ENCODE data around the gene TNRC6B.
A peak's percentile ranks its signal among the peaks of the same experiment; 100 is the strongest.
"Not testable (repeated sequence)": the region's sequence is repeated elsewhere in the genome, so short reads cannot be mapped to it uniquely, and the experiment has no call there.

The TNRC6B gene

DNA sequence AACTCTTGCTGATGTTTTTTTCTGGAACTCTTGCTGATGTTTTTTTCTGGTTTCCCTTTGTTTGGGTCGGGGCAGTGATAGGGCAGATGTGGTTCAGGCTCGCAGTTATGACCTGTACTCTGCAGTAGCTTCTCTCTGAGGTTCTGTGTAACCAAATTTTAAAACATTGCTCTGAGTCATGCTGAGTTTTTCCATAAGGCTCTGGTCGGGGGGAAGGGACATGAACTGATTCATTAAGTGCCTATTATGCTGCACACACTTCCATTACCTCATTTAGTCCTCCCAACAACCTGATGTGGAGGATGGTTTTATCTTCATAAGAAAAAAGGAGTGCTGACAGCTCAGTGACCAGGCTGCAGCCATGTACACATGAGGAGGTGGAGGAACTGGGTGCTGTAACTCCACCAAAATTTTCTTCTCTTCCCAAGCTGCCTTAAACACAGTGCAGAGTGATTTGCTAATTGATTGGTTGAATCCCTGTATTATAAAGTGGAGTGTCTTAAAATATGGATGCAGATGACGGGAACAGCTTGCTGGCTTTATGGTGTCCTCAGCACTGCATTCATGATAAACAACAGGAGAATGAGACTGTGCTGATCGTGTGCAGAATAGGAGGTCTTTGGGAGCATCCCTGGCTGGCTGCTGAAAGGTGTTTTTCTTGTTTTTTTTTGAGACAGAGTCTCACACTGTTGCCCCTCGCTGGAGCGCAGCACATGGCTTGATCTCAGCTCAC lies 19.1 kb downstream of the TNRC6B start:
- Mint-ChIP-seq H3K4me3 (peak overlapping the region; percentile 30), H3K27ac (peak overlapping the region; percentile 87), H3K9me3 (no peaks in the 10 kb centered on the region), H3K36me3 (peaks cover 5% of the 10 kb centered on the region), H3K4me1 (peaks cover 69% of the 10 kb centered on the region)
- ATAC-seq = peak; percentile 97
- DNase-seq (ENCODE audit: low spot score in 2 of 2) = no peak

DNA sequence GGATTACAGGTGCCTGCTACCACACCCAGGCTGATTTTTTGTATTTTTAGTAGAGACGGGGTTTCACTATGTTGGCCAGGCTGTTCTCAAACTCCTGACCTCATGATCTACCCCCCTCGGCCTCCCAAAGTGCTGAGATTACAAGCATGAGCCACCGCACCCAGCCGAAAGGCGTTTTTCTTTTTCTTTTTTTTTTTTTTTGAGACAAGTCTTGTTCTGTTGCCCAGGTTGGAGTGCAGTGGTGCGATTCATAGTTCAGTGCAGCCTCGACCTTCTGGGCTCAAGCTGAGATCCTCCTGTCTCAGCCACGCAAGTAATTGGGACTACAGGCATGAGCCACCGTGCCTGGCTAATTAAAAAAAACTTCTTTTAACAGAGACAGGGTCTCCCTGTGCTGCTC lies 19.7 kb downstream of the TNRC6B start:
- H3K4me3 Mint-ChIP-seq = peak overlapping the region; percentile 30
- not testable (repeated sequence) for H3K36me3 Mint-ChIP-seq; H3K9me3 Mint-ChIP-seq; ATAC-seq; DNase-seq (ENCODE audit: low spot score in 2 of 2)
- H3K4me1 Mint-ChIP-seq = peaks cover 65% of the 10 kb centered on the region
- peak overlapping the region; percentile 87 for H3K27ac Mint-ChIP-seq

DNA sequence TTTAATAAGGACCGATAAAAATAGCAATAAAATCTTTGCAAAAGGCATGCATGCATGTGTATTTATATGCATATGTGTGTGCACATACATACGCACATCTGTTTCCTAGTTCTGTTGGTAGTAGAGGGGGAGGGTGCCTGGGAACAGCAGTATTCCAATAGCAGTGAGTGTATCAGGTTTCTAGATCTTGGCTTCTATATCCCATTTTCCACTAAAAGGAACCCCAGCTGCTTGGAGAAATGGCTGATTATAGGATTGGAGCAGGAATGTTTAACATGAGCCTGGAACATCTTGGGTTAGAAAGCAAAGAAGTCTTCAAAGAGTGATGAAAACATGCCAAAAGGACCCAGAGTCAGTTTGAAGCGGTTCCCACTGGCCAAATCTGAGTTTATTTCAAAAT lies 21.0 kb downstream of the TNRC6B start:
- no peak for ATAC-seq
- no peak for DNase-seq (ENCODE audit: low spot score in 2 of 2)
- Mint-ChIP-seq H3K9me3 (no peaks in the 10 kb centered on the region), H3K27ac (no peak overlapping the region), H3K36me3 (peaks cover 5% of the 10 kb centered on the region), H3K4me3 (no peak overlapping the region), H3K4me1 (peaks cover 65% of the 10 kb centered on the region)

DNA sequence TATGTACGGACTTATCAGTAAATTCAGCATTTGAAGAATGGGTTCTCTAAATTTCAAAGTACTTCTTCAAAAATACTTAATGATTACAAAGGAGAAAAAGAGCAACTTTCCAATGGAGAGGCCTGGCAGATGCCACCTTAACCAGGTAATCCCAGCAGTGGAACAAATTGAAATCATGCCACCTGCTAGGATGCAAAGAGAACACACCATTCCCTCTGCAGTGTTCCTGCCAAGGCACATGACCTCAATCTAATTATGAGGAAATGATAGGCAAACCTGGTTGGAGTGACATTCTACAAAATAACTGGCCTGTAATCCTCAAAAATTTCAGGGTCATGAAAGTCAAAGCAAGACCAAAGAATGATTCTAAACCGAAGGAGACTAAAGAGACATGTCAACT lies 21.5 kb downstream of the TNRC6B start:
- Mint-ChIP-seq H3K4me1 (peaks cover 65% of the 10 kb centered on the region), H3K9me3 (no peaks in the 10 kb centered on the region), H3K4me3 (no peak overlapping the region), H3K27ac (peak overlapping the region; percentile 58), H3K36me3 (peaks cover 5% of the 10 kb centered on the region)
- DNase-seq (ENCODE audit: low spot score in 2 of 2) (no peak), ATAC-seq (no peak)

DNA sequence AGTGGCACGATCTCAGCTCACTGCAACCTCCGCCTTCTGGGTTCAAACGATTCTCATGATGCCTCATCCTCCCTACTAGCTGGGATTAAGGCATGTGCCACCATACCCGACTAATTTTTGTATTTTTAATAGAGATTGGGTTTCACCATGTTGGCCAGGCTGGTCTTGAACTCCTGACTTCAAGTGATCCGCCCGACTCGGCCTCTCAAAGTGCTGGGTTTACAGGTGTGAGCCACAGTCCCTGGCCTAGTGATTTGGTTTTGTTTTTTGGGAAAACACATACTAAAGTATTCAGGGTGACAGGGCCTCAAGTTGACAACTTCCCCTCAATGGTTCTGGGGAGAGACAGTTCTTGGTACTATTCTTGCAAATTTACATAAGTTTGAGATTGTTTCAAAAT lies 22.1 kb downstream of the TNRC6B start:
- no peaks in the 10 kb centered on the region for H3K9me3 Mint-ChIP-seq
- H3K36me3 Mint-ChIP-seq = peaks cover 5% of the 10 kb centered on the region
- peaks cover 65% of the 10 kb centered on the region for H3K4me1 Mint-ChIP-seq
- DNase-seq (ENCODE audit: low spot score in 2 of 2) = no peak
- no peak overlapping the region for H3K4me3 Mint-ChIP-seq
- peak overlapping the region; percentile 58 for H3K27ac Mint-ChIP-seq
- no peak for ATAC-seq

DNA sequence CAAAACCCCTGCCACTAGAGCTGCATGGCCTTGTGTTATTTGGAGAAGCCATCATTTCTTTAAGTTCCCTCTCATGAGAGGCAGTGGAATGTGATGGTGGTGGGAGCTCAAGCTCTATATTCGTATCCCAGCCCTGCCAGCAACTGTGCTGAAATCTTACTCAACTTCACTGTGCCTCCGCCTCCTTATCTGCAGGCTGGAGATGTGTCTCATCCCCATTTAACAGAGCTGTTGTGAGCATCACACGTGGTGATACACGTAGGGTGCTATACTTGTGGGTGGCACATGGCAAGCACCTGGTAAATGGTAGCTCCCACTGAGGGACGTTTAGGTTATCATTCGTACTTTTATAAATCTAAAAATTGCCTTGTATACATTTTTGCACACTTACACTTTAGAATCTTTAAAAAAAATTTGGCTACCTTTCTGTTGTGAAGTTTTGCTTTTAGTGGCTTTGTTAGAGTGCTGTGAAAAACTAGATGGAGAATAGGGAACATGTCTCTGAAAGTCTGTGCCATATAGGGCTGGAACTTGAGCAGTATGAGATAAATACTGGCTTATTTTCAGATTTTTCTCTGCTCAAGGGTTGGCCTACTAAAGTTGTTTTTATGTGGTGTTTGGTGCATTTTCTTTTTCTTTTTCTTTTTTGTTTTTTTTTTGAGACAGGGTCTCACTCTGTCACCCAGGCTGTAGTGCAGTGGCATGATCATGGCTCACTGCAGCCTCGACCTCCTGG lies 23.2 kb downstream of the TNRC6B start:
- no peak overlapping the region for H3K4me3 Mint-ChIP-seq
- DNase-seq (ENCODE audit: low spot score in 2 of 2) (no peak), ATAC-seq (peak; percentile 60)
- H3K4me1 Mint-ChIP-seq = peaks cover 63% of the 10 kb centered on the region
- peak overlapping the region; percentile 23 for H3K27ac Mint-ChIP-seq
- H3K9me3 Mint-ChIP-seq = no peaks in the 10 kb centered on the region
- H3K36me3 Mint-ChIP-seq = peaks cover 5% of the 10 kb centered on the region

DNA sequence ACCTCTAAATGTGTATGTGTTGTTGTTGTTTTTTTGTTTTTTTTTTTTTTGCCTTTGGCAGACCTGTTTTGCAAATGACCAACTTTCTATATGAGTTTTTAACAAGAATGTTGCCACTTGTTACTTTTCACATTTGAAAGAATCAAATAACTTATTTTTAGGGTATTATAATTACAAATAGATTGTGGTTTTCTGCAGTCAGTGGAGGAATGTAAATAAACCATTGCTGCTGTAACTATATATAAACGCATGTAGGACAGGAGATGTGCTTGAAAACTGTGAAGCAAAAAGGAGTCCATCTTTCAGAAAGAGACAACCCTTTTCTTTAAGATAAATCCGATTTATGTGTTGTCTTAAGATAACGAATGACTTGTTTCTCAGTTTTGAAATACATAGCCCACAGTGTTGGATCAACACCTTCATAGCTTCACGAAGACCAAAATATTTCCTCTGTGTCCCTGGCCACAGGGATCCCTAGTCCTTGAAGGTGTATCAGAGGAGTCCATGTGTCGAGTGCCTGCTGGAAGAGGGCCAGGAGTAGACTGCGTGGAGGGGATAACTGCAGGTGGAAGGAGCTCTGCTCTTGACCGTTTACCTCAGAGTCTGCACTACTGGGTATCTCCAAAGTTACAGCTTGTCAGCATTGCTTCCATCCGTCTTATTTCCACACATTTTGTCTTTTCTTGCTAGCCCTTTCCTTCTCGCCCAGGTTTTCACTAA lies 24.7 kb downstream of the TNRC6B start:
- Mint-ChIP-seq H3K36me3 (no peaks in the 10 kb centered on the region), H3K4me1 (peaks cover 50% of the 10 kb centered on the region), H3K27ac (peak overlapping the region; percentile 71), H3K4me3 (no peak overlapping the region), H3K9me3 (no peaks in the 10 kb centered on the region)
- DNase-seq (ENCODE audit: low spot score in 2 of 2) (no peak), ATAC-seq (no peak)

DNA sequence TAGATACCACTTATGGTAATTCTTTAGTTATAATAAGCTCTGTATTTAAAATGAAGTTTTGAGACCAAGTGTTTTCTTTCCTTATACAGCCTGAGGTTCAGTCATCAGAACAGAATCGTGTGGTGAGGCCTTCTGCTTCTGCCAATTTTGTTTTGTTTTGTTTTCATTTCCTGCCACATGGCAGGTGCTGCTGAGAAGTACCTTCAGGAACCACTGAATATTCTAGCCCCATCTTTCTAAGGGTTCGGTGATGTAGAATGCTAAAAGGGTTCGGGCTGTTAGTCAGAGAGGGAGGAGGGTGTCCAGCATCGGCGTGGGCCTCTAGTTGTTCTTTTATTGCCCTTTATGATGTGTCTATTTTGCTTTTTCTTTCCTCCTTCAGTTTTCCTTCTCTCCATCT lies 25.8 kb downstream of the TNRC6B start:
- peak overlapping the region; percentile 41 for H3K4me3 Mint-ChIP-seq
- no peaks in the 10 kb centered on the region for H3K36me3 Mint-ChIP-seq
- no peaks in the 10 kb centered on the region for H3K9me3 Mint-ChIP-seq
- peaks cover 51% of the 10 kb centered on the region for H3K4me1 Mint-ChIP-seq
- ATAC-seq (peak; percentile 94), DNase-seq (ENCODE audit: low spot score in 2 of 2) (no peak)
- H3K27ac Mint-ChIP-seq = peak overlapping the region; percentile 71

DNA sequence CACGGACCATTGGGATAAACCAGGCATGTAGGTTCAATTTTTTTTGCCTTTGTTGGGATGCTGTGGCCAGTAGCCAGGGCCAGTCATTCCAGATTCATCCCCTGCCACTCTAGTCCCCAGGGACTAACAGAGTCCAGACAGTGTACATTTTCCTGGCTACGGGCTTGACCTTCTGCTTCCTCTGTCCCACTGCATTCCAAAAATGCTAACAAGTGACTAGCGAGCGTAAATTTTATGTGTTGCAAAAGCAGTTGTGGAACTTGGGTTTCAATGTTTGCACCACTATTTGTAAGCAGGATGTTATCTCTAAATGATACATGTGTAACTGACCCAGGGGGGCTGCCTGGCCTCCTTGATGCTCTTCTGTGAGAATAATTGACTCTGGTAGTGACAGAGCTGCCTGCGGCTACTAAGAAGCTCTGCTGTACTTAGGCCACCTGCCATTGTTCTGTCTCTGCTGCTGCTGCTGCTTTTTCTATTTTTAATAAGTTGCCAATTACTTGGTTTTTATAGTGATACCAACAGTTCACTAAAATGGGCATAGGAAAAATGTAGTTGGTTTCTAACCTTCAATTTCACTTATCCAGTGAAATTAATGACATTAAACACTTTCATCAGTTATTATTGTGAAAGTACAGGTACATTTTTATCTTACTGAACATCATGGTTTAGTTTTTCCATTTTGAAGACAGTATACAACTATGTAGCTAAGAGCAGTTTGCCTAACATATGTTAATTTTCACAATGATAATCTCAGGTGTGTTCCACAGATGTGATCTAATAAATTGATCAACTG lies 26.8 kb downstream of the TNRC6B start:
- no peak for ATAC-seq
- peak overlapping the region; percentile 71 for H3K27ac Mint-ChIP-seq
- DNase-seq (ENCODE audit: low spot score in 2 of 2) = no peak
- H3K4me3 Mint-ChIP-seq = peak overlapping the region; percentile 41
- no peaks in the 10 kb centered on the region for H3K36me3 Mint-ChIP-seq
- peaks cover 41% of the 10 kb centered on the region for H3K4me1 Mint-ChIP-seq
- H3K9me3 Mint-ChIP-seq = no peaks in the 10 kb centered on the region

DNA sequence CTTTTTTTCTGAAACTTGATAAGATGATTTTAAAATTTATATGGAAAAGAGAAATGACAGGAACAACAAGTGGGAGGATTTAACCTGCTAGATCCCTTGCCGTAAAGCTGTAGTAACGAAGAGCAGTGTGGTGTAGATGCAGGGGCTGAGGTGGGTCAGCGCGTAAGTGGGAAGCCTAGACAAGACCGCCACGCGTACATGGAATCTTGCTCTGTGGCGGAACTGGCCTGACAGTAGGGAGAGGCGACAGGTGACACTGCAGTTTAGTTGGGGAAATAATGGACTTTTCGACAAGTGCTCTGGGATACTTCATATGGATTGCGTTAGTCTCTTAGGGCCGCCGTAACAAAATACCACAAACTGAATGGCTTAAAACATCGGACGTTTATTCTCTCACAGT lies 28.8 kb downstream of the TNRC6B start:
- no peaks in the 10 kb centered on the region for H3K36me3 Mint-ChIP-seq
- ATAC-seq (no peak), DNase-seq (ENCODE audit: low spot score in 2 of 2) (no peak)
- H3K9me3 Mint-ChIP-seq = no peaks in the 10 kb centered on the region
- no peak overlapping the region for H3K4me3 Mint-ChIP-seq
- H3K4me1 Mint-ChIP-seq = peaks cover 50% of the 10 kb centered on the region
- no peak overlapping the region for H3K27ac Mint-ChIP-seq

DNA sequence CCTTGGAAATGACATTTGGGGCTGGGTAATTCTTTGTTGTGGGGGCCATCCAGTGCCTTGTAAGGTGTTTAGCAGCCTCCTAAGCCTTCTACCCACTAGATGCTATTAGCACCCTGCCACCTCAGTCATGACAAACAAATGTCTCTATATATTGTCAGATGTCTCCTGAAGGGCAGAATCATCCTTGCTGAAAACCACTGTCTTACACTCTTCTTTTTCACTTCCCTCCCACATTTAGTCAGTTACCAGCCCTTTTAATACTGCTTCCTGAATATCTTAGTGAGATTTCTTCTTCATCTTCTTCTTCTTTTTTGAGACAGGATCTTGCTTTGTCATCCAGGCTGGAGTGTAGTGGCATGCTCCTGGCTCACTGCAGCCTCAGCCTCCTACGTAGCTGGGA lies 33.1 kb downstream of the TNRC6B start:
- peaks cover 56% of the 10 kb centered on the region for H3K4me1 Mint-ChIP-seq
- ATAC-seq (peak; percentile 95), DNase-seq (ENCODE audit: low spot score in 2 of 2) (no peak)
- no peaks in the 10 kb centered on the region for H3K9me3 Mint-ChIP-seq
- H3K27ac Mint-ChIP-seq = peak overlapping the region; percentile 15
- no peaks in the 10 kb centered on the region for H3K36me3 Mint-ChIP-seq
- no peak overlapping the region for H3K4me3 Mint-ChIP-seq

DNA sequence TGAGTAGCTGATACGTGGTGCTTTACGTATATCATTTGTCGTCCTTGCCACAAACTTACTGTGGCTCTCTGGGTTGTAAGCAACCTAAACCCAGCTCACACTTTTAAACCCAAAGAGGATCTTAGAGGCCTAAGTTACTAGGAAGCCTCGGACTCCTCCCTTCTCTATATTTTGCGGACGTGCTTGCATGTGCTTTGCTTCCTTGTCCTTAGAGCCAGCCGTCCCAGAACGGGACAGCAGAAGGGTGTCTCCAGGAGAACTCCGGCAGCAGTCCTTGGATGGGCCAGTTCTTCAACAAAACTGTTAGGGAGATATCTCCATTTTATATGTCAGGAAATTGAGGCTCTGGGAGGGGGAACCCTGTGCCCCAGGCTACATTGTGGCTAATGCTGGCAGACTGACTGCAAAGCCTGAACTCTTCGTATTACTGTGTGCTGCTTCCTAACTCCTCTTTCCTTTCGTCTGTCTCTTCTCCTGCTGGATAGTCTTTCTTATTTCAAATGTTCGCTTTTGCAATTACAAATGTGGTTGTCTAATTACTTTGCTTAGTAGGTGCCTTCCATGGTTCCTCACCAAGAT lies 33.8 kb downstream of the TNRC6B start:
- ATAC-seq = no peak
- H3K4me3 Mint-ChIP-seq = no peak overlapping the region
- no peaks in the 10 kb centered on the region for H3K36me3 Mint-ChIP-seq
- H3K9me3 Mint-ChIP-seq = no peaks in the 10 kb centered on the region
- H3K27ac Mint-ChIP-seq = peak overlapping the region; percentile 15
- DNase-seq (ENCODE audit: low spot score in 2 of 2) = no peak
- peaks cover 64% of the 10 kb centered on the region for H3K4me1 Mint-ChIP-seq

DNA sequence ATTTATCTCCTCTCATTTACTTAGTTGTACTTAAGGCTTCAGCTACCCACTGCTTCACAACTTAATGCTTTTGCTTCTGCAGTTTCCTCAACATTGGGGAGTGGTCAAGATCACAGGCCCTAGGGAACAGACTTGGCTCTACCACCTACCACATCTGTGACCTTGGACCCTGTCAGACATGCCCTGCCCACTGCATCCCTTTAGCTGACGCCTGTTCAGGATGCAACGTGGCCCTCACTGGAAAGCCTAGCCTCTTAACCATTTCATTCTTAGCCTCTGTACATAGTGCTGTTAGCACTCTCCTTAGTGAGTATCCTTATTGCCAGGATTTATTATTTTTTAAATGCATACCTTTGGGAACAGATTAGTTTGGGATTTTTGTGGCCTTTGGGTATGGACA lies 34.4 kb downstream of the TNRC6B start:
- no peak for DNase-seq (ENCODE audit: low spot score in 2 of 2)
- Mint-ChIP-seq H3K36me3 (no peaks in the 10 kb centered on the region), H3K4me1 (peaks cover 69% of the 10 kb centered on the region), H3K27ac (peak overlapping the region; percentile 15), H3K4me3 (no peak overlapping the region), H3K9me3 (no peaks in the 10 kb centered on the region)
- ATAC-seq = no peak

DNA sequence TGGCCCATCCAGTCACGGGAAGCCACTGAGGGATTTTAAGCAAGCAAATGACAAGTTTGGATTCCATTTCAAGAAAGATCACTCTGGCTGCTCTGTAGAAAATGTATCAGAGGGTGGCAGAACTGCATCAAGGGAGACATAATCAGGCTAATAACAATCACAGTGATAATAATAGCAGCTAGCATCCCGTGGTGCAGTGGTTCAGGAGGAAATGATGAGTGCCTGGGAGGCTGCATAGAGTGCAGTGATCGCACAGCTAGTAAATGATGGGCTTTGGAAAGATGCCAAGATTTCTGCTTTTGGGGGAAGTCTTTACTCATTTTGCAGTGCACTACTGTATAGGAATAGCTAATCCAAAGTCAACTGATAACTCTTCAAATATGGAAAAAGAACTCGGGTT lies 35.8 kb downstream of the TNRC6B start:
- H3K4me1 Mint-ChIP-seq = peaks cover 71% of the 10 kb centered on the region

DNA sequence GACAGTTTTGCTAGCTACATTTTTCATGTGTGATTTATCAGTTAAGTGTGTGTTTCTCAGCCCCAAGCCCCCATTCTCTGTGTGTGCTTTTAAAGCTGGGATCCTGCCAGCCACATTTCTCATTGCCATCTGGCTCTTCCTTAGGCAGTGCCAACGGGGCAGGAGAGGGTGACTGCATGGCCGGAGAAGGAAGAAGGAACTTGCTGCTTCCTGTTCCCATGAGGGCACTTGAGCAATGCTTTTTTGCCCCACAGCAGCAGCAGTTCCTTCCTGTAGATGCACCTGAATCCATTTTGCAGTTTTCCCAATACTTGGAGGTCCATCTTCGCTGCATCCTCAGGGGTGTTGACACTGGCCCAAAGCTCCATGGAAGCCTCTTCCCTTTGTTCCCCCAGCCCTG lies 37.5 kb downstream of the TNRC6B start:
- H3K4me3 Mint-ChIP-seq = peak overlapping the region; percentile 74
- no peaks in the 10 kb centered on the region for H3K9me3 Mint-ChIP-seq
- H3K27ac Mint-ChIP-seq = peak overlapping the region; percentile 93
- DNase-seq (ENCODE audit: low spot score in 2 of 2) (no peak), ATAC-seq (no peak)
- H3K36me3 Mint-ChIP-seq = no peaks in the 10 kb centered on the region
- H3K4me1 Mint-ChIP-seq = peaks cover 82% of the 10 kb centered on the region

More for the DNA sequence above, 35.8 kb downstream of the TNRC6B start:
- Mint-ChIP-seq H3K27ac (no peak overlapping the region), H3K9me3 (no peaks in the 10 kb centered on the region), H3K4me3 (no peak overlapping the region), H3K36me3 (no peaks in the 10 kb centered on the region)
- ATAC-seq (no peak), DNase-seq (ENCODE audit: low spot score in 2 of 2) (no peak)
